AG08396 (cell line): ENCODE measurements around the gene ACSL5.

ENCODE experiments used
- DNase-seq: peaks from one replicate; pipeline ENCODE4 v3.0.0; 2012; ENCODE audit warnings: low spot score, mixed read lengths

The ACSL5 gene

GRCh38 chr10:112373912-112374338 is at the start of gene ACSL5:
Gene ACSL5, plus strand, starts transcription at chr10:112374116. Its CDS starts 20,831 bp downstream, at chr10:112394947.
- no peak for DNase-seq

GRCh38 chr10:112327678-112328077 is 46.2 kb upstream of the ACSL5 start:
- DNase-seq: no peak

GRCh38 chr10:112330162-112330561 is 43.8 kb upstream of the ACSL5 start:
- no peak for DNase-seq

- DNase-seq: no peak
Observed at GRCh38 chr10:112330607-112331160, 43.2 kb upstream of the ACSL5 start.

- DNase-seq: no peak
Observed at GRCh38 chr10:112332022-112332421, 41.9 kb upstream of the ACSL5 start.

GRCh38 chr10:112332509-112333228 is 41.2 kb upstream of the ACSL5 start:
- DNase-seq: no peak

GRCh38 chr10:112333452-112333851 is 40.5 kb upstream of the ACSL5 start:
- DNase-seq: no peak

GRCh38 chr10:112335111-112335867 is 38.6 kb upstream of the ACSL5 start:
- no peak for DNase-seq

GRCh38 chr10:112335868-112336265 is 38.0 kb upstream of the ACSL5 start:
- DNase-seq: no peak

- DNase-seq: no peak
Observed at GRCh38 chr10:112336556-112337201, 37.2 kb upstream of the ACSL5 start.

- no peak for DNase-seq
Observed at GRCh38 chr10:112338957-112339356, 35.0 kb upstream of the ACSL5 start.

- no peak for DNase-seq
Observed at GRCh38 chr10:112340601-112341000, 33.3 kb upstream of the ACSL5 start.

GRCh38 chr10:112343056-112343806 is 30.7 kb upstream of the ACSL5 start:
- no peak for DNase-seq

GRCh38 chr10:112344261-112344660 is 29.7 kb upstream of the ACSL5 start:
- no peak for DNase-seq

GRCh38 chr10:112345202-112345601 is 28.7 kb upstream of the ACSL5 start:
- DNase-seq: no peak

- DNase-seq: no peak
Observed at GRCh38 chr10:112345743-112346142, 28.2 kb upstream of the ACSL5 start.

GRCh38 chr10:112346774-112347173 is 27.1 kb upstream of the ACSL5 start:
- DNase-seq: no peak

GRCh38 chr10:112347709-112348671 is 25.9 kb upstream of the ACSL5 start:
- no peak for DNase-seq

GRCh38 chr10:112348759-112349158 is 25.2 kb upstream of the ACSL5 start:
- no peak for DNase-seq

- no peak for DNase-seq
Observed at GRCh38 chr10:112349521-112350085, 24.3 kb upstream of the ACSL5 start.
